B cell (primary cell): ENCODE results near the gene POU6F1.

Source experiments
- EZH2 ChIP-seq: IDR thresholded peaks from 2 replicates; pipeline ENCODE4 v1.6.1; 2012; ENCODE audit warnings: borderline replicate concordance, low read depth, mild to moderate bottlenecking, moderate library complexity, low read length; ENCODE audit not compliant: insufficient read depth, poor library complexity, severe bottlenecking
- TF ChIP-seq, protein P1 (sequence below): fragments of 200-600 bp; IDR thresholded peaks from one replicate; pipeline ENCODE4 v1.8.0; 2022; ENCODE audit warnings: antibody characterized with exemption, mild to moderate bottlenecking

DNA sequence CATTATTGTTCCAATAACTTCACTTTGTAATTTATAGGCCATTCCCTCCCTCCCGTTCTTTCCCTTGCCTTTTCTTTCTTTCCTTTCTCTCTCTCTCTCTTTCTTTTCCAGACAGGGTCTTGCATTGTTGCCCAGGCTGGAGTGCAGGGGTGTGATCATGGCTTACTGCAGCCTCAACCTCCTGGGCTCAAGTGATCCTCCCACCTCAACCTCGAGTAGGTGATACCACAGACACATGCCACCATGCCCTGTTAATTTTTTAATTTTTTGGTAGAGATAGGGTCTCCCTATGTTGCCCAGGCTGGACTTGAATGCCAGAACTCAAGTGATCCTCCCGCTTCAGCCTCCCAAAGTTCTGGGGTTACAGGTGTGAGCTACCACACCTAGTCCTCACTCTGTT is 6.8 kb upstream of the POU6F1 start:
- TF ChIP-seq, protein P1, sequence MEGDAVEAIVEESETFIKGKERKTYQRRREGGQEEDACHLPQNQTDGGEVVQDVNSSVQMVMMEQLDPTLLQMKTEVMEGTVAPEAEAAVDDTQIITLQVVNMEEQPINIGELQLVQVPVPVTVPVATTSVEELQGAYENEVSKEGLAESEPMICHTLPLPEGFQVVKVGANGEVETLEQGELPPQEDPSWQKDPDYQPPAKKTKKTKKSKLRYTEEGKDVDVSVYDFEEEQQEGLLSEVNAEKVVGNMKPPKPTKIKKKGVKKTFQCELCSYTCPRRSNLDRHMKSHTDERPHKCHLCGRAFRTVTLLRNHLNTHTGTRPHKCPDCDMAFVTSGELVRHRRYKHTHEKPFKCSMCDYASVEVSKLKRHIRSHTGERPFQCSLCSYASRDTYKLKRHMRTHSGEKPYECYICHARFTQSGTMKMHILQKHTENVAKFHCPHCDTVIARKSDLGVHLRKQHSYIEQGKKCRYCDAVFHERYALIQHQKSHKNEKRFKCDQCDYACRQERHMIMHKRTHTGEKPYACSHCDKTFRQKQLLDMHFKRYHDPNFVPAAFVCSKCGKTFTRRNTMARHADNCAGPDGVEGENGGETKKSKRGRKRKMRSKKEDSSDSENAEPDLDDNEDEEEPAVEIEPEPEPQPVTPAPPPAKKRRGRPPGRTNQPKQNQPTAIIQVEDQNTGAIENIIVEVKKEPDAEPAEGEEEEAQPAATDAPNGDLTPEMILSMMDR = no peak
- no peak for TF ChIP-seq EZH2
